Fibroblast of pulmonary artery (primary cell): ENCODE measurements around the gene RGS3.

Experiments used
- DNase-seq: peaks from one replicate; pipeline ENCODE4 v3.0.0-alpha.2; 2010; ENCODE audit warnings: low read depth
- H3K4me3 ChIP-seq: replicated peaks from 2 replicates; pipeline ENCODE4 v1.5.1; 2011; ENCODE audit warnings: low read depth, mild to moderate bottlenecking, control low read depth, low read length, moderate library complexity
- CTCF ChIP-seq: IDR thresholded peaks from 2 replicates; pipeline ENCODE4 v1.5.1; 2011; ENCODE audit warnings: mild to moderate bottlenecking, control low read depth, low read length, inconsistent platforms; ENCODE audit errors: missing control alignments

Gene RGS3

GRCh38 chr9:113463418-113464285 lies at the start of gene RGS3:
Gene RGS3 (plus strand): TSS chr9:113463727. CDS start chr9:113463803, 76 bp downstream.
- TF ChIP-seq CTCF = no peak
- H3K4me3 ChIP-seq = no peak within 1 kb of the TSS
- no peak for DNase-seq

- no peak for DNase-seq
- no peak overlapping the region for H3K4me3 ChIP-seq
- no peak for TF ChIP-seq CTCF
These were observed 47.3 kb upstream of the RGS3 start for GRCh38 chr9:113416149-113416721.

- no peak for DNase-seq
- H3K4me3 ChIP-seq = no peak overlapping the region
- no peak for TF ChIP-seq CTCF
These were observed 46.2 kb upstream of the RGS3 start for GRCh38 chr9:113417370-113417769.

- TF ChIP-seq CTCF = no peak
- no peak overlapping the region for H3K4me3 ChIP-seq
- no peak for DNase-seq
These were observed 41.8 kb upstream of the RGS3 start for GRCh38 chr9:113421726-113422125.

- no peak overlapping the region for H3K4me3 ChIP-seq
- no peak for DNase-seq
- no peak for TF ChIP-seq CTCF
These were observed 38.5 kb upstream of the RGS3 start for GRCh38 chr9:113425072-113425471.

- TF ChIP-seq CTCF = no peak
- peak; percentile 51 for DNase-seq
- H3K4me3 ChIP-seq = no peak overlapping the region
These were observed 36.8 kb upstream of the RGS3 start for GRCh38 chr9:113426701-113427100.
